Astrocyte (in vitro differentiated cells and primary cell): ENCODE data around the gene DOCK10. TPM values are rescaled to one million over a fixed set of nuclear protein-coding genes. Genes with fewer than 3 reads are reported as not detected.

ENCODE experiments used
- DNase-seq: peaks from one replicate; pipeline ENCODE4 v3.0.0-alpha.2; 2010; ENCODE audit warnings: low read depth
- FAIRE-seq: peaks from 2 replicates; lab custom pipeline; 2011; peaks lifted over from hg19 to GRCh38; lab: Jason Lieb, UNC
- H2AFZ ChIP-seq: 2 replicates; pipeline ENCODE4 v1.6.0; 2012; ENCODE audit warnings: low read depth, low read length, inconsistent platforms
- H3K27ac ChIP-seq: 2 replicates; pipeline ENCODE4 v1.5.1; 2011; ENCODE audit warnings: low read depth, low read length, inconsistent platforms
- H3K27me3 ChIP-seq: 2 replicates; pipeline ENCODE4 v1.6.0; 2011; ENCODE audit warnings: low read length, inconsistent platforms; ENCODE audit not compliant: insufficient read depth
- H3K36me3 ChIP-seq: 2 replicates; pipeline ENCODE4 v1.5.1; 2011; ENCODE audit warnings: low read length, inconsistent platforms; ENCODE audit not compliant: insufficient read depth
- H3K4me1 ChIP-seq: 2 replicates; pipeline ENCODE4 v1.5.1; 2011; ENCODE audit warnings: low read length, inconsistent platforms; ENCODE audit not compliant: insufficient read depth
- H3K4me2 ChIP-seq: 2 replicates; pipeline ENCODE4 v1.6.0; 2012; ENCODE audit warnings: low read length, inconsistent platforms
- H3K4me3 ChIP-seq: 2 replicates; pipeline ENCODE4 v1.5.1; 2011; ENCODE audit warnings: low read depth, mild to moderate bottlenecking, low read length, inconsistent platforms; ENCODE audit not compliant: insufficient read depth
- H3K79me2 ChIP-seq: 2 replicates; pipeline ENCODE4 v1.6.0; 2012; ENCODE audit warnings: mild to moderate bottlenecking, low read length, inconsistent platforms; ENCODE audit not compliant: insufficient read depth
- H3K9ac ChIP-seq: 2 replicates; pipeline ENCODE4 v1.6.0; 2012; ENCODE audit warnings: mild to moderate bottlenecking, low read length, inconsistent platforms
- H3K9me3 ChIP-seq: 2 replicates; pipeline ENCODE4 v1.5.1; 2012; ENCODE audit warnings: low read depth, mild to moderate bottlenecking, low read length, inconsistent platforms; ENCODE audit not compliant: insufficient read depth
- H4K20me1 ChIP-seq: 2 replicates; pipeline ENCODE4 v1.6.0; 2012; ENCODE audit warnings: low read length, inconsistent platforms; ENCODE audit not compliant: insufficient read depth
- H3K27ac Mint-ChIP-seq: one replicate; pipeline ENCODE4 v1.8.0; 2021; ENCODE audit warnings: mild to moderate bottlenecking, mixed read lengths; ENCODE audit not compliant: unreplicated experiment
- H3K27me3 Mint-ChIP-seq: one replicate; pipeline ENCODE4 v1.8.0; 2021; ENCODE audit warnings: low read depth, mixed read lengths; ENCODE audit not compliant: unreplicated experiment
- H3K36me3 Mint-ChIP-seq: one replicate; pipeline ENCODE4 v1.8.0; 2021; ENCODE audit warnings: low read depth, mixed read lengths; ENCODE audit not compliant: unreplicated experiment
- H3K4me1 Mint-ChIP-seq: one replicate; pipeline ENCODE4 v1.8.0; 2021; ENCODE audit warnings: low read depth, mixed read lengths; ENCODE audit not compliant: unreplicated experiment
- H3K4me3 Mint-ChIP-seq: one replicate; pipeline ENCODE4 v1.8.0; 2021; ENCODE audit warnings: mild to moderate bottlenecking, moderate library complexity, mixed read lengths; ENCODE audit not compliant: unreplicated experiment
- H3K9me3 Mint-ChIP-seq: one replicate; pipeline ENCODE4 v1.8.0; 2021; ENCODE audit warnings: mild to moderate bottlenecking, mixed read lengths; ENCODE audit not compliant: unreplicated experiment
- EZH2 ChIP-seq: IDR thresholded peaks from 2 replicates; pipeline ENCODE4 v1.6.1; 2012; ENCODE audit warnings: mild to moderate bottlenecking, low read length, inconsistent platforms; ENCODE audit not compliant: insufficient read depth
- total RNA-seq: library from RNA; stranded (reverse); gene quantifications from 2 replicates; pipeline ENCODE4 v1.2.1, GENCODE V29; 2021
- TF ChIP-seq, protein P1 (sequence below): IDR thresholded peaks from 2 replicates; pipeline ENCODE4 v1.5.1; 2011; ENCODE audit warnings: low read depth, mild to moderate bottlenecking, inconsistent platforms, low read length, moderate library complexity; ENCODE audit not compliant: insufficient read depth

The DOCK10 gene
- total RNA-seq, 1 donor from 2014 or later = 7.7 TPM

GRCh38 chr2:224966613-224967012 lies 75.7 kb downstream of the DOCK10 start:
- H3K36me3 Mint-ChIP-seq = no peaks in the 10 kb centered on the region
- Histone ChIP-seq H3K4me1 (no peaks in the 10 kb centered on the region), H3K4me3 (no peak overlapping the region), H4K20me1 (no peaks in the 10 kb centered on the region), H3K9ac (no peak overlapping the region), H3K36me3 (no peaks in the 10 kb centered on the region), H3K9me3 (no peaks in the 10 kb centered on the region), H3K27me3 (no peaks in the 10 kb centered on the region), H2AFZ (no peak overlapping the region), H3K27ac (no peak overlapping the region), H3K79me2 (peaks cover 3% of the 10 kb centered on the region), H3K4me2 (no peak overlapping the region)
- no peaks in the 10 kb centered on the region for H3K27me3 Mint-ChIP-seq
- TF ChIP-seq, protein P1, sequence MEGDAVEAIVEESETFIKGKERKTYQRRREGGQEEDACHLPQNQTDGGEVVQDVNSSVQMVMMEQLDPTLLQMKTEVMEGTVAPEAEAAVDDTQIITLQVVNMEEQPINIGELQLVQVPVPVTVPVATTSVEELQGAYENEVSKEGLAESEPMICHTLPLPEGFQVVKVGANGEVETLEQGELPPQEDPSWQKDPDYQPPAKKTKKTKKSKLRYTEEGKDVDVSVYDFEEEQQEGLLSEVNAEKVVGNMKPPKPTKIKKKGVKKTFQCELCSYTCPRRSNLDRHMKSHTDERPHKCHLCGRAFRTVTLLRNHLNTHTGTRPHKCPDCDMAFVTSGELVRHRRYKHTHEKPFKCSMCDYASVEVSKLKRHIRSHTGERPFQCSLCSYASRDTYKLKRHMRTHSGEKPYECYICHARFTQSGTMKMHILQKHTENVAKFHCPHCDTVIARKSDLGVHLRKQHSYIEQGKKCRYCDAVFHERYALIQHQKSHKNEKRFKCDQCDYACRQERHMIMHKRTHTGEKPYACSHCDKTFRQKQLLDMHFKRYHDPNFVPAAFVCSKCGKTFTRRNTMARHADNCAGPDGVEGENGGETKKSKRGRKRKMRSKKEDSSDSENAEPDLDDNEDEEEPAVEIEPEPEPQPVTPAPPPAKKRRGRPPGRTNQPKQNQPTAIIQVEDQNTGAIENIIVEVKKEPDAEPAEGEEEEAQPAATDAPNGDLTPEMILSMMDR = no peak
- no peak for TF ChIP-seq EZH2
- no peak for DNase-seq
- FAIRE-seq = peak; percentile 9
- no peaks in the 10 kb centered on the region for H3K9me3 Mint-ChIP-seq
- no peaks in the 10 kb centered on the region for H3K4me1 Mint-ChIP-seq
- H3K27ac Mint-ChIP-seq = no peak overlapping the region
- H3K4me3 Mint-ChIP-seq = no peak overlapping the region

- H3K27ac Mint-ChIP-seq = no peak overlapping the region
- Histone ChIP-seq H3K4me1 (no peaks in the 10 kb centered on the region), H3K27me3 (no peaks in the 10 kb centered on the region), H4K20me1 (no peaks in the 10 kb centered on the region), H3K36me3 (no peaks in the 10 kb centered on the region), H3K4me3 (no peak overlapping the region), H3K9me3 (no peaks in the 10 kb centered on the region), H3K27ac (no peak overlapping the region), H3K9ac (no peak overlapping the region), H3K4me2 (no peak overlapping the region), H3K79me2 (peaks cover 3% of the 10 kb centered on the region), H2AFZ (no peak overlapping the region)
- no peaks in the 10 kb centered on the region for H3K27me3 Mint-ChIP-seq
- TF ChIP-seq, protein P1 = no peak
- no peak for TF ChIP-seq EZH2
- DNase-seq (no peak), FAIRE-seq (no peak)
- peaks cover 2% of the 10 kb centered on the region for H3K9me3 Mint-ChIP-seq
- no peak overlapping the region for H3K4me3 Mint-ChIP-seq
- peaks cover 2% of the 10 kb centered on the region for H3K4me1 Mint-ChIP-seq
- no peaks in the 10 kb centered on the region for H3K36me3 Mint-ChIP-seq
Measured at GRCh38 chr2:224959556-224959955, 82.7 kb downstream of the DOCK10 start.

DNA sequence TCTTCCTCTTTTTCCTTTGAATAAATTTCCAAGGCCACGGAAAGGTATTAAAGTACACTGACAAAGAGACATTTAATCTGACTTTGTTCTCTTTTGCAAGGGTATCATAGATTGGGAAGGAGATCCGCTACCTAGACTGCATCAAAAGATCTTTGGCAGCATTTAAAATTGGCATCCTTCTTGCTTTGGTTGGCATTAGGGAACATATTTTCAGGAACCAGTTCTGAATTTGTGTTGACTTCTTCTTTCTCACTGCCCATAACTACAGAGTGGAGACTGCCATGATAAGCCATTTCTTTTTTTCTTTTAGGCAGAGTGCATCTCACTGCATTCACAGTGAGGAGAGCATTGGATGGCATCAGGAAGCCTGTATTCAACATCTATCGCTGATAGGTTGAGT lies 83.4 kb downstream of the DOCK10 start:
- no peaks in the 10 kb centered on the region for H3K36me3 ChIP-seq
- no peaks in the 10 kb centered on the region for H3K4me1 ChIP-seq
- Mint-ChIP-seq H3K9me3 (peaks cover 2% of the 10 kb centered on the region), H3K4me1 (peaks cover 2% of the 10 kb centered on the region), H3K27ac (no peak overlapping the region), H3K36me3 (no peaks in the 10 kb centered on the region), H3K27me3 (no peaks in the 10 kb centered on the region), H3K4me3 (no peak overlapping the region)
- H3K27ac ChIP-seq = no peak overlapping the region
- peak overlapping the region; percentile 4 for H3K4me2 ChIP-seq
- H2AFZ ChIP-seq = no peak overlapping the region
- no peaks in the 10 kb centered on the region for H4K20me1 ChIP-seq
- FAIRE-seq (no peak), DNase-seq (no peak)
- H3K9ac ChIP-seq = no peak overlapping the region
- H3K79me2 ChIP-seq = peaks cover 3% of the 10 kb centered on the region
- no peaks in the 10 kb centered on the region for H3K27me3 ChIP-seq
- H3K9me3 ChIP-seq = no peaks in the 10 kb centered on the region
- no peak for TF ChIP-seq EZH2
- TF ChIP-seq, protein P1 = no peak
- H3K4me3 ChIP-seq = no peak overlapping the region
